ENCODE measurements around the gene PLXNA4.

PLXNA4 gene

GRCh38 chr7:132197772-132198171 is 378.5 kb downstream of the PLXNA4 start:
- no peaks in the 10 kb centered on the region for H3K9me2 ChIP-seq (replicated peaks; ENCODE audit: control insufficient read depth, low read length)
- no peaks in the 10 kb centered on the region for H3K9me3 ChIP-seq (ENCODE audit: control insufficient read depth, insufficient read depth, low read length)
- no peaks in the 10 kb centered on the region for H3K27me3 ChIP-seq (ENCODE audit: control insufficient read depth, low read length)
- H3F3A ChIP-seq (ENCODE audit: control insufficient read depth, insufficient read depth), result no peaks in the 10 kb centered on the region
- no peaks in the 10 kb centered on the region for H3K79me2 ChIP-seq (ENCODE audit: control insufficient read depth, low read length)
- no peaks in the 10 kb centered on the region for H3K36me3 ChIP-seq (ENCODE audit: control insufficient read depth, low read length)
- no peak overlapping the region for H3K4me3 ChIP-seq (ENCODE audit: low read length)
- H3K27ac ChIP-seq (ENCODE audit: low read depth, low read length), result no peak overlapping the region
- H3K4me1 ChIP-seq (ENCODE audit: control insufficient read depth, low read length), result no peaks in the 10 kb centered on the region
- TF ChIP-seq, protein P1, sequence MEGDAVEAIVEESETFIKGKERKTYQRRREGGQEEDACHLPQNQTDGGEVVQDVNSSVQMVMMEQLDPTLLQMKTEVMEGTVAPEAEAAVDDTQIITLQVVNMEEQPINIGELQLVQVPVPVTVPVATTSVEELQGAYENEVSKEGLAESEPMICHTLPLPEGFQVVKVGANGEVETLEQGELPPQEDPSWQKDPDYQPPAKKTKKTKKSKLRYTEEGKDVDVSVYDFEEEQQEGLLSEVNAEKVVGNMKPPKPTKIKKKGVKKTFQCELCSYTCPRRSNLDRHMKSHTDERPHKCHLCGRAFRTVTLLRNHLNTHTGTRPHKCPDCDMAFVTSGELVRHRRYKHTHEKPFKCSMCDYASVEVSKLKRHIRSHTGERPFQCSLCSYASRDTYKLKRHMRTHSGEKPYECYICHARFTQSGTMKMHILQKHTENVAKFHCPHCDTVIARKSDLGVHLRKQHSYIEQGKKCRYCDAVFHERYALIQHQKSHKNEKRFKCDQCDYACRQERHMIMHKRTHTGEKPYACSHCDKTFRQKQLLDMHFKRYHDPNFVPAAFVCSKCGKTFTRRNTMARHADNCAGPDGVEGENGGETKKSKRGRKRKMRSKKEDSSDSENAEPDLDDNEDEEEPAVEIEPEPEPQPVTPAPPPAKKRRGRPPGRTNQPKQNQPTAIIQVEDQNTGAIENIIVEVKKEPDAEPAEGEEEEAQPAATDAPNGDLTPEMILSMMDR (IDR thresholded peaks at IDR 0.05; ENCODE audit: low read depth, low read length, poor library complexity, severe bottlenecking), result no peak
- TF ChIP-seq EZH2phosphoT487 (IDR thresholded peaks at IDR 0.05; ENCODE audit: borderline replicate concordance, low read length), result no peak
- H3K4me2 ChIP-seq (ENCODE audit: low read length), result no peak overlapping the region
- no peaks in the 10 kb centered on the region for H4K20me1 ChIP-seq (ENCODE audit: control insufficient read depth, insufficient read depth, low read depth, low read length)

GRCh38 chr7:132193898-132194297 is 382.4 kb downstream of the PLXNA4 start:
- H3K4me3 ChIP-seq (ENCODE audit: low read length), result no peak overlapping the region
- 0 out of 2 replicates have a peak, but pooled peaks cover 3% of the 10 kb centered on the region for H4K20me1 ChIP-seq (ENCODE audit: control insufficient read depth, insufficient read depth, low read depth, low read length)
- H3K27me3 ChIP-seq (ENCODE audit: control insufficient read depth, low read length), result no peaks in the 10 kb centered on the region
- H3K4me1 ChIP-seq (ENCODE audit: control insufficient read depth, low read length), result no peaks in the 10 kb centered on the region
- no peaks in the 10 kb centered on the region for H3K9me2 ChIP-seq (replicated peaks; ENCODE audit: control insufficient read depth, low read length)
- no peaks in the 10 kb centered on the region for H3F3A ChIP-seq (ENCODE audit: control insufficient read depth, insufficient read depth)
- H3K36me3 ChIP-seq (ENCODE audit: control insufficient read depth, low read length), result no peaks in the 10 kb centered on the region
- no peak overlapping the region for H3K27ac ChIP-seq (ENCODE audit: low read depth, low read length)
- no peaks in the 10 kb centered on the region for H3K79me2 ChIP-seq (ENCODE audit: control insufficient read depth, low read length)
- TF ChIP-seq, protein P1 (IDR thresholded peaks at IDR 0.05; ENCODE audit: low read depth, low read length, poor library complexity, severe bottlenecking), result no peak
- TF ChIP-seq EZH2phosphoT487 (IDR thresholded peaks at IDR 0.05; ENCODE audit: borderline replicate concordance, low read length), result no peak
- H3K9me3 ChIP-seq (ENCODE audit: control insufficient read depth, insufficient read depth, low read length), result no peaks in the 10 kb centered on the region
- H3K4me2 ChIP-seq (ENCODE audit: low read length), result no peak overlapping the region

DNA sequence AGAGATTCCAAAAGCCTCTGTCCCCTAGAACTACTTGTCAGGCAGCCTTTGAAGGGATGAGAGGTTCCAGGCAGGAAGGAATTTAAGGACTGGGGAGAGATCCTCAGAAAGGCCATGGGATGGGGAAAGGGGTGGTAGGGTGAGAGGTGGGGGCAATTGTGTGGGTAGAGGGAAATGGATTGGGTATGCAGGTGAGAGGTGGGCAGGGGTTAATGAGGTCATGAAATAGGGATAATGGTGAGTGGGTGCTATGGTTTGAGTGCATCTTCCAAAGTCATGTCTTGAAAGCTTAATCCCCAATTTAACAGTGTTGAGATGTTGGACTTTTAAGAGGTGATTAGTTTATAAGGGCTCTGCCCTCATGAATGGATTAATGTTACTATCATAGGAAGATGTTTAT is 383.5 kb downstream of the PLXNA4 start:
- Histone ChIP-seq H3K27me3 (ENCODE audit: control insufficient read depth, low read length) (no peaks in the 10 kb centered on the region), H3F3A (ENCODE audit: control insufficient read depth, insufficient read depth) (no peaks in the 10 kb centered on the region), H3K9me2 (replicated peaks; ENCODE audit: control insufficient read depth, low read length) (no peaks in the 10 kb centered on the region), H3K27ac (ENCODE audit: low read depth, low read length) (no peak overlapping the region), H3K4me1 (ENCODE audit: control insufficient read depth, low read length) (no peaks in the 10 kb centered on the region), H4K20me1 (ENCODE audit: control insufficient read depth, insufficient read depth, low read depth, low read length) (0 out of 2 replicates have a peak, but pooled peaks cover 3% of the 10 kb centered on the region), H3K4me3 (ENCODE audit: low read length) (no peak overlapping the region), H3K79me2 (ENCODE audit: control insufficient read depth, low read length) (no peaks in the 10 kb centered on the region), H3K9me3 (ENCODE audit: control insufficient read depth, insufficient read depth, low read length) (no peaks in the 10 kb centered on the region), H3K36me3 (ENCODE audit: control insufficient read depth, low read length) (no peaks in the 10 kb centered on the region), H3K4me2 (ENCODE audit: low read length) (no peak overlapping the region)
- no peak for TF ChIP-seq EZH2phosphoT487 (IDR thresholded peaks at IDR 0.05; ENCODE audit: borderline replicate concordance, low read length)
- TF ChIP-seq, protein P1 (IDR thresholded peaks at IDR 0.05; ENCODE audit: low read depth, low read length, poor library complexity, severe bottlenecking), result no peak

Data from DOHH2 (cell line).